IMR-90 (cell line): Measurements from ENCODE around the gene NDST1. TPM values are rescaled to one million over a fixed set of nuclear protein-coding genes. Genes with fewer than 3 reads are reported as not detected.

ENCODE experiments used
- ATAC-seq: fragments of 200-7000 bp; cut with Tn5 transposase; 2 replicates; pipeline ENCODE4 v1.9.1; 2020; ENCODE audit warnings: low read depth, mild to moderate bottlenecking, moderate library complexity
- BruUV-seq: library from RNA; stranded (reverse); fragments of 400-500 nt; replicated peaks from 2 replicates; lab custom pipeline; 2021; lab: Mats Ljungman, UMichigan
- CTCF ChIA-PET: fragments of 300-600 bp; formaldehyde crosslinking; extraction: SDS; loops from one replicate; lab custom pipeline; 2021; ENCODE audit warnings: antibody characterized with exemption; lab: Yijun Ruan, JAX
- POLR2A ChIA-PET: fragments of 300-600 bp; sonication (Branson Sonifier 250); formaldehyde crosslinking; loops from one replicate; lab custom pipeline; 2022; ENCODE audit warnings: antibody characterized with exemption; ENCODE audit not compliant: unreplicated experiment; lab: Charles Lee
- DNase-seq: peaks from one replicate; pipeline ENCODE4 v3.0.0; 2013
- H2AFZ ChIP-seq: replicated peaks from 2 replicates; pipeline ENCODE3; 2013; ENCODE audit warnings: low read length, mild to moderate bottlenecking; ENCODE audit not compliant: poor library complexity
- H2AK5ac ChIP-seq: 2 replicates; pipeline ENCODE4 v1.6.1; 2013; ENCODE audit warnings: low read depth, low read length, inconsistent platforms
- H2AK9ac ChIP-seq: replicated peaks from 2 replicates; pipeline ENCODE3; 2013; ENCODE audit warnings: mild to moderate bottlenecking, low read depth, low read length, moderate library complexity; ENCODE audit not compliant: poor library complexity
- H2BK120ac ChIP-seq: 2 replicates; pipeline ENCODE4 v1.6.1; 2013; ENCODE audit warnings: low read depth, low read length, inconsistent platforms
- H2BK15ac ChIP-seq: 3 replicates; pipeline ENCODE4 v1.6.1; 2013; ENCODE audit warnings: low read depth, low read length, inconsistent platforms
- H2BK20ac ChIP-seq: 2 replicates; pipeline ENCODE4 v1.6.1; 2013; ENCODE audit warnings: low read depth, mild to moderate bottlenecking, inconsistent platforms, low read length, moderate library complexity
- H2BK5ac ChIP-seq: 2 replicates; pipeline ENCODE4 v1.6.1; 2013; ENCODE audit warnings: mild to moderate bottlenecking, low read depth, low read length, inconsistent platforms; ENCODE audit not compliant: poor library complexity, severe bottlenecking
- H3K14ac ChIP-seq: replicated peaks from 2 replicates; pipeline ENCODE4 v1.6.1; 2013; ENCODE audit warnings: low read depth, low read length, inconsistent platforms
- H3K18ac ChIP-seq: 2 replicates; pipeline ENCODE4 v1.6.1; 2013; ENCODE audit warnings: low read depth, low read length, control low read depth
- H3K23ac ChIP-seq: 2 replicates; pipeline ENCODE4 v1.6.1; 2013; ENCODE audit warnings: low read depth, low read length, inconsistent platforms
- H3K27ac ChIP-seq: 2 replicates; pipeline ENCODE4 v1.5.1; 2013; ENCODE audit warnings: mild to moderate bottlenecking, control low read depth, low read length; ENCODE audit not compliant: insufficient read depth
- H3K27me3 ChIP-seq: 2 replicates; pipeline ENCODE4 v1.6.1; 2013; ENCODE audit warnings: low read length; ENCODE audit not compliant: control insufficient read depth, insufficient read depth
- H3K36me3 ChIP-seq: 2 replicates; pipeline ENCODE4 v1.6.1; 2013; ENCODE audit warnings: low read length, mixed read lengths; ENCODE audit not compliant: control insufficient read depth, insufficient read depth
- H3K4ac ChIP-seq: 2 replicates; pipeline ENCODE4 v1.6.1; 2013; ENCODE audit warnings: low read depth, low read length, inconsistent platforms
- H3K4me1 ChIP-seq: 2 replicates; pipeline ENCODE4 v1.6.1; 2013; ENCODE audit warnings: low read length, mixed read lengths; ENCODE audit not compliant: control insufficient read depth, insufficient read depth
- H3K4me2 ChIP-seq: 2 replicates; pipeline ENCODE4 v1.6.1; 2013; ENCODE audit warnings: low read depth, mild to moderate bottlenecking, control low read depth, low read length, moderate library complexity
- H3K4me3 ChIP-seq: 2 replicates; pipeline ENCODE4 v1.5.1; 2013; ENCODE audit warnings: low read depth, mild to moderate bottlenecking, control low read depth, low read length, moderate library complexity; ENCODE audit not compliant: insufficient read depth
- H3K56ac ChIP-seq: 2 replicates; pipeline ENCODE4 v1.6.1; 2013; ENCODE audit warnings: low read length, inconsistent platforms; ENCODE audit not compliant: insufficient read depth; ENCODE audit errors: extremely low read depth
- H3K79me1 ChIP-seq, 2 experiments: 2 replicates each; pipeline ENCODE4 v1.6.1; 2013; ENCODE audit warnings: low read length in 2 of 2, inconsistent platforms in 1 of 2, low read depth in 1 of 2
- H3K9ac ChIP-seq: 2 replicates; pipeline ENCODE4 v1.6.1; 2013; ENCODE audit warnings: low read depth, low read length, control low read depth
- H3K9me1 ChIP-seq: 2 replicates; pipeline ENCODE4 v1.6.1; 2013; ENCODE audit warnings: low read length, inconsistent platforms; ENCODE audit not compliant: insufficient read depth
- H3K9me3 ChIP-seq: 2 replicates; pipeline ENCODE4 v1.6.1; 2013; ENCODE audit warnings: low read length; ENCODE audit not compliant: control insufficient read depth, insufficient read depth
- H4K20me1 ChIP-seq: 2 replicates; pipeline ENCODE4 v1.6.1; 2013; ENCODE audit warnings: low read length, inconsistent platforms; ENCODE audit not compliant: insufficient read depth
- H4K5ac ChIP-seq: 2 replicates; pipeline ENCODE4 v1.6.1; 2013; ENCODE audit warnings: mild to moderate bottlenecking, low read depth, low read length, control low read depth
- H4K8ac ChIP-seq, 2 experiments: 2 replicates each; pipeline ENCODE4 v1.6.1; 2013; ENCODE audit warnings: low read depth in 2 of 2, low read length in 2 of 2, control low read depth in 1 of 2, inconsistent platforms in 1 of 2
- H4K91ac ChIP-seq: 2 replicates; pipeline ENCODE4 v1.6.1; 2013; ENCODE audit warnings: low read depth, low read length, inconsistent platforms; ENCODE audit not compliant: insufficient read depth
- BHLHE40 ChIP-seq: fragments of 150-350 bp; IDR thresholded peaks from 2 replicates; pipeline ENCODE4 v1.6.1; 2016; ENCODE audit warnings: mild to moderate bottlenecking, low read depth, low read length
- CEBPB ChIP-seq: IDR thresholded peaks from 2 replicates; pipeline ENCODE4 v1.6.1; 2012; ENCODE audit warnings: low read depth, low read length, improper control_type of control experiment
- CHD1 ChIP-seq: IDR thresholded peaks from 2 replicates; pipeline ENCODE4 v1.6.1; 2012; ENCODE audit warnings: low read depth, low read length, improper control_type of control experiment
- CTCF ChIP-seq: conservative IDR thresholded peaks from 2 replicates; pipeline ENCODE4 v1.5.1; 2012; ENCODE audit warnings: mild to moderate bottlenecking, low read depth, low read length, improper control_type of control experiment
- FOS ChIP-seq: fragments of 150-350 bp; IDR thresholded peaks from 2 replicates; pipeline ENCODE4 v1.6.1; 2016; ENCODE audit warnings: low read depth, low read length
- MAFK ChIP-seq: IDR thresholded peaks from 2 replicates; pipeline ENCODE4 v1.6.1; 2012; ENCODE audit warnings: low read depth, low read length, improper control_type of control experiment
- MAZ ChIP-seq: IDR thresholded peaks from 2 replicates; pipeline ENCODE4 v1.6.1; 2012; ENCODE audit warnings: low read depth, mild to moderate bottlenecking, low read length, improper control_type of control experiment, moderate library complexity, borderline replicate concordance
- MXI1 ChIP-seq: IDR thresholded peaks from 2 replicates; pipeline ENCODE4 v1.6.1; 2012; ENCODE audit warnings: low read depth, mild to moderate bottlenecking, low read length, moderate library complexity, borderline replicate concordance
- RAD21 ChIP-seq: IDR thresholded peaks from 2 replicates; pipeline ENCODE4 v1.6.1; 2012; ENCODE audit warnings: low read length, improper control_type of control experiment
- RCOR1 ChIP-seq: IDR thresholded peaks from 2 replicates; pipeline ENCODE4 v1.6.1; 2012; ENCODE audit warnings: mild to moderate bottlenecking, low read length, improper control_type of control experiment; ENCODE audit not compliant: insufficient replicate concordance
- RFX5 ChIP-seq: IDR thresholded peaks from 2 replicates; pipeline ENCODE4 v1.8.0; 2012; ENCODE audit warnings: low read depth, mild to moderate bottlenecking, low read length, moderate library complexity
- USF2 ChIP-seq: fragments of 150-350 bp; IDR thresholded peaks from 2 replicates; pipeline ENCODE4 v1.6.1; 2017; ENCODE audit warnings: mild to moderate bottlenecking, antibody characterized with exemption, low read length, low read depth
- WGBS, 2 experiments: methylation state at CpG; one replicate each; pipeline versions ENCODE4 v1.1.5 to v1.1.7; 2013; ENCODE audit warnings: missing lambda C conversion rate in 2 of 2; ENCODE audit not compliant: insufficient read length in 1 of 2; ENCODE audit errors: extremely low coverage in 2 of 2; 5-methylcytosine and 5-hydroxymethylcytosine counted together
- dilution Hi-C: fragments of 300-500 bp; cut with HindIII; formaldehyde crosslinking; loops from one replicate; pipeline ENCODE4 v1.14.3; 2018; ENCODE audit warnings: low sequenced_read_pairs; ENCODE audit not compliant: unreplicated experiment
- in situ Hi-C: fragments of 300-500 bp; cut with MboI; formaldehyde crosslinking; loops from 3 replicates; pipeline ENCODE4 v1.14.3; 2019; ENCODE audit warnings: low sequenced_read_pairs, inconsistent platforms, mixed read lengths
- intact Hi-C: fragments of 100-400 bp; cut with micrococcal nuclease; formaldehyde crosslinking; loops from 2 replicates; pipeline ENCODE4 v1.10.0; 2022
- polyA plus RNA-seq, 3 experiments: library from polyadenylated mRNA; depleted of rRNA; stranded (reverse); fragments of >200 nt; gene quantifications; 2 replicates each; pipeline ENCODE4 v1.2.3, GENCODE V29; 2012; ENCODE audit warnings: low replicate concordance in 1 of 3
- total RNA-seq: library from RNA; depleted of rRNA; stranded (reverse); fragments of >200 nt; gene quantifications from 2 replicates; pipeline ENCODE4 v1.2.3, GENCODE V29; 2012
- TF ChIP-seq, protein P1 (sequence below): fragments of 150-350 bp; IDR thresholded peaks from 2 replicates; pipeline ENCODE4 v1.6.1; 2016; ENCODE audit warnings: low read depth, mild to moderate bottlenecking, low read length, moderate library complexity, borderline replicate concordance

The NDST1 gene
- total and polyA plus RNA-seq, 2 of the 4 experiments (the other 2 are of a cell fraction) = 30.5 to 80.4 TPM

DNA sequence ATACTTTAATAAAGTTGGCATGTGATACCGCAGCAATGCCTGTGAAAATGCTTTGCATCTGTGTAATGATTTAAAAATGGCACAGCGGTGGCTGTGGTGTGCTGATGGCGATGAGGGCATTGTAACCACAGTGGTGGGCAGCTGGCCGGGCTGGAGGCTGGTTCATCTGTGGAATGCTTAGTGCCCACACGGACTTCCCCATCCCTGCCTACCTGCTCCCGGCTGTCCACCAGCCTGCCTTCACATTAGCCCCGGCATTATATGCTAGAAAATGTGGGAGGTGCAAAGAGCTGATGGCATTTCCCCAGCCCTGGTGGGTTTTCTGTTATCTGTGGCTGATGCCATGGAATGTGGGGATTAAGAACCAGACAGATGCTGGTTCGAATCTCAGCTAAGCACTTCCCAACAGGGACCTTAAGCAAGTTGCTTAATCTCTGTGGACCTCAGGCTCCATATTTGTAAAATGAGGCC is 2.9 kb upstream of the NDST1 start:
- ChIA-PET CTCF (no interaction called here), POLR2A (no interaction called here)
- H4K91ac ChIP-seq = no peak overlapping the region
- H3K4ac ChIP-seq = no peak overlapping the region
- WGBS, 2 experiments = 100% methylated on average over 1 of the region's 8 CpGs; no CpG with 5 or more reads in 1 of the 2 experiments
- H3K56ac ChIP-seq = no peak overlapping the region
- ATAC-seq (no peak), DNase-seq (no peak)
- intact Hi-C loops (no loop called here), dilution Hi-C loops (no loop called here), in situ Hi-C loops (no loop called here)
- no peak overlapping the region for H4K8ac ChIP-seq
- H2AFZ ChIP-seq = no peak overlapping the region
- 0 out of 2 replicates have a peak overlapping the region, but pooled peaks have one; percentile 19 for H3K14ac ChIP-seq
- no peak overlapping the region for H3K27ac ChIP-seq
- no peaks in the 10 kb centered on the region for H3K27me3 ChIP-seq
- no TSS peak for BruUV-seq
- H3K4me1 ChIP-seq = peaks cover 62% of the 10 kb centered on the region
- H3K9me3 ChIP-seq = no peaks in the 10 kb centered on the region
- no peak overlapping the region for H3K4me3 ChIP-seq
- peaks cover 23 to 99% of the 10 kb centered on the region in 2 experiments for H3K79me1 ChIP-seq
- H3K18ac ChIP-seq = no peak overlapping the region
- peaks cover 81% of the 10 kb centered on the region for H3K9me1 ChIP-seq
- H2BK15ac ChIP-seq = no peak overlapping the region
- H4K5ac ChIP-seq = no peak overlapping the region
- H2BK5ac ChIP-seq = no peak overlapping the region
- H2AK9ac ChIP-seq = peak overlapping the region; percentile 42
- H3K4me2 ChIP-seq = no peak overlapping the region
- no peak overlapping the region for H3K9ac ChIP-seq
- peak overlapping the region; percentile 44 for H3K23ac ChIP-seq
- TF ChIP-seq BHLHE40 (no peak), MXI1 (no peak), RAD21 (no peak), CEBPB (no peak), CTCF (no peak), USF2 (no peak), FOS (no peak), RFX5 (no peak), RCOR1 (no peak), CHD1 (no peak), MAZ (no peak), MAFK (no peak)
- TF ChIP-seq, protein P1, sequence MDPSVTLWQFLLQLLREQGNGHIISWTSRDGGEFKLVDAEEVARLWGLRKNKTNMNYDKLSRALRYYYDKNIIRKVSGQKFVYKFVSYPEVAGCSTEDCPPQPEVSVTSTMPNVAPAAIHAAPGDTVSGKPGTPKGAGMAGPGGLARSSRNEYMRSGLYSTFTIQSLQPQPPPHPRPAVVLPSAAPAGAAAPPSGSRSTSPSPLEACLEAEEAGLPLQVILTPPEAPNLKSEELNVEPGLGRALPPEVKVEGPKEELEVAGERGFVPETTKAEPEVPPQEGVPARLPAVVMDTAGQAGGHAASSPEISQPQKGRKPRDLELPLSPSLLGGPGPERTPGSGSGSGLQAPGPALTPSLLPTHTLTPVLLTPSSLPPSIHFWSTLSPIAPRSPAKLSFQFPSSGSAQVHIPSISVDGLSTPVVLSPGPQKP = no peak
- H2BK120ac ChIP-seq = no peak overlapping the region
- no peak overlapping the region for H2AK5ac ChIP-seq
- H2BK20ac ChIP-seq = no peak overlapping the region
- H4K20me1 ChIP-seq = peaks cover 100% of the 10 kb centered on the region
- H3K36me3 ChIP-seq = peaks cover 7% of the 10 kb centered on the region
